ENCODE data around the gene MAP3K5. TPM values are rescaled to one million over a fixed set of nuclear protein-coding genes. Genes with fewer than 3 reads are reported as not detected.

Gene MAP3K5
- total RNA-seq, 1 donor from 2014 or later = 0.09 TPM

DNA sequence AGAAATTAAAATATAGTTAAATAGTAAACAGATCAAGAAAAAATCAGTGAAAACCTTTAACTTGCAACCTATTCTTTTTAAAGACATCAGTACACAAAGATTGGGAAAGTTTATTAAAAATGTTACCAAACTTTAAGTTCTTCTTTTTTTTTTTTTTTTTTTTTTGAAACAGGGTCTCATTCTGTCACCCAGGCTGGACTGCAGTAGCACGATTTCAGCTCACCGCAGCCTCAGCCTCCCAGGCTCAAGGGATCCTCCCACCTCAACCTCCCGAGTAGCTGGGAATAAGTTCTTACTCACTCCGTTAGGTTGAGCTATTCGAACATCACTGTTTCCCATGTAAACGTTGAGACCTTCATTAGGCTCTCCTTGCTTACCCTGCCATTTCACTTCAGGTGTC, 5.6 kb downstream of the MAP3K5 start:
- peaks cover 7% of the 10 kb centered on the region for H3K4me1 Mint-ChIP-seq
- H3K9me3 Mint-ChIP-seq = no peaks in the 10 kb centered on the region
- DNase-seq (ENCODE audit: low read depth, low spot score) = no peak

DNA sequence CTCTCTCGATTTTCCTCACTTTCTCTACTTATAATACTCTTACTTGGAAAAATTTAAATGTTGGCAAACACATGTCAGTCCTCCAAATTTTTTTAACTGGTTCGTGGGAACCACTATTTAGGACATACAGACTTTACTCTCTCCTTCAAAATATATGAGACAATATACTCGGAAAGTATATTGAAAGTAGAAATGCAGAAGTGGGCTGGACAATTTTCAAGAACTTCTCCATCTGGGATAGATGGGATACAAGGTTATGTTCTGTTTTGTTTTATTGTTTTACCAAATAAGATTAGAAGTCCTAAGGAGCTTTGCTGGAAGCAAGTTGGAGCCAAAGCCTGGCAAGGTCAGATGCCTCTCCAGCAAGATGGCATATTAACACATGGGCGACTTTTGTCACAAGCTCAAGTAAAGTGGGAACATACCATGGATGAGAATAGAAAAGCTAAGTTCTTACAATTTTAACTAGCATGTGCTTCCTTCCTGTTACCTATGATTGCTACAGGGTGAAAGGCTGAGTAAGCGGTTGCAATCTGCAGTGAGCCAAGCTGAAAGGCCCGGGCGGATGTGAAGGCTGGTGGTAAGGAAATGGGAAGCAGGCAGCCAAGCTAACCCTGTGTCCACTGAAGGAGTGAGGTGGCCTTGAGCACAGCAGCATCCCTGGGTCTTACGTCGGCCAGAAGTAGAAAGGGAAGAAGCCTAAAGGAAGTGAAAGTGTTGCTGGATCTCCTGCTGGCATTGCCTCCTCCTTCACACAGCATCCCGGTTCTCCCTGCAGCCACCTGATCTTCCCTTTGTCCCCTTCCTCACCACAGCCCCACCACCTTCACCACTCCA, 7.1 kb downstream of the MAP3K5 start:
- no peaks in the 10 kb centered on the region for H3K9me3 Mint-ChIP-seq

More for the DNA sequence above, 5.6 kb downstream of the MAP3K5 start:
- H3K36me3 Mint-ChIP-seq (ENCODE audit: low read depth) = no peaks in the 10 kb centered on the region
- TF ChIP-seq, protein P1, sequence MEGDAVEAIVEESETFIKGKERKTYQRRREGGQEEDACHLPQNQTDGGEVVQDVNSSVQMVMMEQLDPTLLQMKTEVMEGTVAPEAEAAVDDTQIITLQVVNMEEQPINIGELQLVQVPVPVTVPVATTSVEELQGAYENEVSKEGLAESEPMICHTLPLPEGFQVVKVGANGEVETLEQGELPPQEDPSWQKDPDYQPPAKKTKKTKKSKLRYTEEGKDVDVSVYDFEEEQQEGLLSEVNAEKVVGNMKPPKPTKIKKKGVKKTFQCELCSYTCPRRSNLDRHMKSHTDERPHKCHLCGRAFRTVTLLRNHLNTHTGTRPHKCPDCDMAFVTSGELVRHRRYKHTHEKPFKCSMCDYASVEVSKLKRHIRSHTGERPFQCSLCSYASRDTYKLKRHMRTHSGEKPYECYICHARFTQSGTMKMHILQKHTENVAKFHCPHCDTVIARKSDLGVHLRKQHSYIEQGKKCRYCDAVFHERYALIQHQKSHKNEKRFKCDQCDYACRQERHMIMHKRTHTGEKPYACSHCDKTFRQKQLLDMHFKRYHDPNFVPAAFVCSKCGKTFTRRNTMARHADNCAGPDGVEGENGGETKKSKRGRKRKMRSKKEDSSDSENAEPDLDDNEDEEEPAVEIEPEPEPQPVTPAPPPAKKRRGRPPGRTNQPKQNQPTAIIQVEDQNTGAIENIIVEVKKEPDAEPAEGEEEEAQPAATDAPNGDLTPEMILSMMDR (conservative IDR thresholded peaks at IDR 0.05) = no peak
- no peak overlapping the region for H3K27ac Mint-ChIP-seq (ENCODE audit: unreplicated experiment)
- peaks cover 66% of the 10 kb centered on the region for H3K27me3 Mint-ChIP-seq (ENCODE audit: low read depth)
- no peak overlapping the region for H3K4me3 Mint-ChIP-seq

DNA sequence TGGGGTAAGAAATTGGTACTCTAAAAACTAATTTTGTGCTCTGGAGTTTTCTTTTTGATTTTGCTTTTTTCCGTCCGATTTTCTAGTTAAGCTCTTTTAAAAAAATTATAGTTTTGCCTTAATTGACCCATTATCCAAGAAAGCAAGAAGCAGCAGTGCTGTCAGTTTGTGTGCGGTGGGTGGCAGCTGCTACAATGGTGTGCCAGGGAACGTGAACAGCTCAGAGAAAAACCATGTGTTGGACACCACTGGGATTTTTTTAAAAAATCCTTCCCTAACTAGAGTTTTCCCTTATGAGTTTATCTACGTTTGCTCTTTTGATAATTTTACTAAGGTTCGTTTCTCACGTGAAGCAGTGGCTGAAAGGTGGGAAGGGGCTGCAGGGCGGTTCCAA, 8.0 kb downstream of the MAP3K5 start:
- Mint-ChIP-seq H3K27ac (ENCODE audit: unreplicated experiment) (no peak overlapping the region), H3K9me3 (no peaks in the 10 kb centered on the region), H3K27me3 (ENCODE audit: low read depth) (peaks cover 43% of the 10 kb centered on the region), H3K4me3 (no peak overlapping the region), H3K36me3 (ENCODE audit: low read depth) (no peaks in the 10 kb centered on the region), H3K4me1 (no peaks in the 10 kb centered on the region)
- TF ChIP-seq, protein P1 (conservative IDR thresholded peaks at IDR 0.05) = no peak
- DNase-seq (ENCODE audit: low read depth, low spot score) = no peak

More for the DNA sequence above, 7.1 kb downstream of the MAP3K5 start:
- Mint-ChIP-seq H3K27me3 (ENCODE audit: low read depth) (peaks cover 50% of the 10 kb centered on the region), H3K4me1 (no peaks in the 10 kb centered on the region), H3K27ac (ENCODE audit: unreplicated experiment) (no peak overlapping the region), H3K4me3 (no peak overlapping the region), H3K36me3 (ENCODE audit: low read depth) (no peaks in the 10 kb centered on the region)
- no peak for DNase-seq (ENCODE audit: low read depth, low spot score)
- TF ChIP-seq, protein P1 (conservative IDR thresholded peaks at IDR 0.05) = no peak

DNA sequence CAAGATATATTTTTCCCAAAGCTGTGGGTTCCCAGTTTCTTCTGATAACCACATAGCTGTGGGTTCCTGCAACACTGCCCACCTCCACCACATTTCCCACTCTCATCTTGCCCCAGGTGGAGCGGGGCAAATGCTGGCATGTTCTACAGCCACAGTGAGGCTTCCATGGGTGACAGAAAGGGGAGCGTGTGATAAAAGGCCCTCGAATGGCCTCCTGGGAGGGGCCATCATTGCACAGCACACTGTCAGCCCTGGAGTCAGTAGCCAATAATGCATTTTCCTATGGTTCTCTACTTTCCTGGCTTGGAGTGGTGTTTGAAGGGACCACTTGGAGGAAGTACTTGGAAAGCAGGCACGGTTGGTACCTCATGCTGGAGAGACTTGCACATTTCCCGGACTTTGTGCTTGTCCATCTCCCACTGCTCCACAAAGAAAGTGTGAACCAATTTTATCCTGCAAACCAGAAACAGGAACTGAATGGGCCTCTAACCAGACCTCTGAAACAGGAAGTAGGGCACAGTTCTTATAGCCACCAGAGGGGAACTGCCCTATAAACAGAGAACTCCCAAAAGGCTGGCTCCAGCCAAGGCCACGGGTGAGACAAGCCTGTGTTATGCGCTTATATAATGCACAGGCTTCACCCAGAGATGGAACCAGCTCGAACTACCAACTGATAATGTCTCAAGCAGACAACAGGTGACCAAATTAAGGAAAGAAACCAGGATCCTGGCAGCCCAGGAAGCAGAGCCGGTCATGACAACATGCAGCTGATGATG, 8.6 kb downstream of the MAP3K5 start:
- H3K27ac Mint-ChIP-seq (ENCODE audit: unreplicated experiment) = no peak overlapping the region
- DNase-seq (ENCODE audit: low read depth, low spot score) = no peak
- TF ChIP-seq, protein P1 (conservative IDR thresholded peaks at IDR 0.05) = no peak
- no peaks in the 10 kb centered on the region for H3K9me3 Mint-ChIP-seq
- H3K36me3 Mint-ChIP-seq (ENCODE audit: low read depth) = no peaks in the 10 kb centered on the region
- H3K4me1 Mint-ChIP-seq = no peaks in the 10 kb centered on the region
- H3K4me3 Mint-ChIP-seq = no peak overlapping the region
- peaks cover 37% of the 10 kb centered on the region for H3K27me3 Mint-ChIP-seq (ENCODE audit: low read depth)

DNA sequence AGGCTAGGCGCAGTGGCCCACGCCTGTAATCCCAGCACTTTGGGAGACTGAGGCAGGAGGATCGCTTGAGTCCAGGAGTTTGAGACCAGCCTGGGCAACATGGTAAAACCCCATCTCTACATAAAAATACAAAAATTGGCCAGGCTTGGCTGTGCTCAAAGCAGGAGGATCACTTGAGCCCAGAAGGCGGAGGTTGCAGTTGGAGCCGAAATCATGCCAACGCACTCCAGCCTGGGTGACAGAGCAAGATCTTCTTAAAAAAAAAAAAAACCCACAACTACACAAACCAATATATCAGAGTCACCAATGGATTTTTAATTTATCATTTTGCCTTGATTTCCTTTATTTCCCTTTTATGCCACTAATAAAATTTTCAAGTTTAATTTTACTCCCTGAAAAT, 9.3 kb downstream of the MAP3K5 start:
- Mint-ChIP-seq H3K27me3 (ENCODE audit: low read depth) (peaks cover 31% of the 10 kb centered on the region), H3K4me1 (no peaks in the 10 kb centered on the region), H3K36me3 (ENCODE audit: low read depth) (no peaks in the 10 kb centered on the region), H3K27ac (ENCODE audit: unreplicated experiment) (no peak overlapping the region), H3K4me3 (no peak overlapping the region), H3K9me3 (no peaks in the 10 kb centered on the region)
- TF ChIP-seq, protein P1 (conservative IDR thresholded peaks at IDR 0.05) = no peak
- DNase-seq (ENCODE audit: low read depth, low spot score) = no peak
